ENCODE results near the gene CYB5R3.
"Not testable (repeated sequence)": the region's sequence is repeated elsewhere in the genome, so short reads cannot be mapped to it uniquely, and the experiment has no call there.

The CYB5R3 gene

DNA sequence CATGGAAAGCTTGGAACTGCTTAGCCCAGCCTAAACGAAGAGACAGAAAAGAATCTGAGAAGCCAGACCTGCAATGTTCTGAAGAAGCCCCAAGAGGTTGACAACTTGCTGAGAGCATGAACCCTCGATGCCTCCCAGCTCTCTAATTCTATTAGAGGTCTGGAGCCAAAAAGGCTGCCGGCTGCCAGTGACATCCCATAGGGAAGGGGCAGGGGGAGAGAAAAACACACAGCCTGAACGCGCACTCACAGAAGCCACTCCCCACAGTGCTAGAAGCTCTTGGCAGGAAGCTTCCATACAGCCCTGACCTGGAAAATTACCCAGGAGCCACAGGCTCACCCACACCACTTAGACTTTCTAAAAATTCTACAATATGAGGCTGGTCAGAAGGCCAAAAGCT, 52.9 kb downstream of the CYB5R3 start:
- no peak for DNase-seq

DNA sequence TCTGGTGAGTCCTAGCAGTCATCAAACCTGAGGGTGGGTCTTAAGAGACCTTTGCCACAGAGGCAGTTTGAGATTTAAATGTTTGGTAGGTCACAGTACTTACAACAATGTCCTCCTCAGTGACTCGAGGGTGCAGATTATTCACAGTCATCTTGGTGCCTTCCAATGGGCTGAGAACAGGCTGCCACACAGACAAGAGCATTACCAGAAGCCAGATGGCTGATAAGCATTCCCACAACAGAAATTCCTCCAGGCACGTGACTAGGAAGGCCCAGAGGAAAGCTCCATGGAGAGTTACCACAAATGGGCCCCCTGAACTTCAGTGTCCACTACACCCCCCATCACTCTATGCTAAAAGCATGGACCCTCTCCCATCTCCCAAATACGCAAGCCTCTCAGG, 53.8 kb downstream of the CYB5R3 start:
- no peak for DNase-seq

DNA sequence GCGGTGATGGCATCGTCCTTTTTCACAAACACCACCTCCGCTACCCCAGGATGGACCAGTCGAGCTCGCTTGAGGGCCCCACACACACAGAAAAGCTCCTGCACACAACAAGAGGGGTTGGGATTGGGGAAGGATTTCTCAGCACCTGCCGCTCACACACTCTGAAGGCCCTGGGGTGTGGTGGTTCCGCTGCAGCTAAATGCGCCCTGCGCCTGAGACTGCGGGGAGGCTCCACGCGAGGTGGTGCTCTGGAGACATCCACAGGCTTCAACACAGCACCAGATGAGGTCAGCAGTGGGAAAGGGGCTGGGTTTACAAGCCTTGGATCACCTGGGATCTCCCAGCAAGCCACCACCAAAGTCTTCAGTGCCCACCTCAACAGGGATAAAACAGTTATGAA, 57.2 kb downstream of the CYB5R3 start:
- DNase-seq = no peak

DNA sequence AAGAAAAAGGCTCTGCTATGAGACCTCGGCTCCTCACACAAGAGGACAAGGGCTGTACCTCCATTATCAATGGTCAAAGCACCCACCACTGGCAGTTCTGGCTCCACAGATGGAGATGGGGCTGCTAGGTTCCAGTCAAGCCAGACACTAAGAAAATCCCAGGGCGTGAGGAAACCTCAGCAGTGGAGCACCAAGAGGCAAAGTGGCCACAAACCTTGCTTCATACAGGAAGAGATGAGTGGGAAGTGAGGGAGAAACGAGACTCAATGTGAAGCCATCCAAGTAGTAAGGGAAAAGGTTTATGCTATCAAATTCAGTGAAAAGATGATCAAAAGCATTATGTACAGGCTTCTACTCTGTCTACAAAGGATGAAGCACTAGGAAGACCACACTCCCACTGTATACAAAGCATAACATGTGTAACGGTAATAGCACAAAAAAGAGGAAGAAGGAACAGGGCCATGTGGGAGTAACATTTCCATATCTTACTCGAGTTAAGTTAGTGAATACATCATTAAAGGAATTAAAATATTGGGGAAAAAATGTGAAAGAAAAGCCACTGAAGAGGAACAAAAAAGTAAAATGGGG, 61.5 kb downstream of the CYB5R3 start:
- DNase-seq = no peak

DNA sequence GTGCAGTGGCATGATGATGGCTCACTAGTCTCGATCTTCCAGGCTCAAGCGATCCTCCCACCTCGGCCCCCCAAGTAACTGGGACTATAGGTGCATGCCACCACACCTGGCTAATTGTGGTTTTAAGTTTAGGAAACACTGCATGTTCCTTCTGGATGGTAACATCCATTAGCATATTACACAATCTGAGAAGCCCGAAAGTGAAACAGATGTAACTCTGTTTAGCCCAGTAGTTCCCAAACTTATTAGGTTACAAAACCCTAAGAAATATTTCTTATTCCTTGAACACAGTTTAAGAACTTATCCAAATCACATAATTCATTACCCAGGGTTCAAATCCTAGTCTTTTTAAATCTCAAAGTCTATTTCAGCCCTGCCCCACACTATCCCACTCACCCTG, 62.8 kb downstream of the CYB5R3 start:
- no peak for DNase-seq

DNA sequence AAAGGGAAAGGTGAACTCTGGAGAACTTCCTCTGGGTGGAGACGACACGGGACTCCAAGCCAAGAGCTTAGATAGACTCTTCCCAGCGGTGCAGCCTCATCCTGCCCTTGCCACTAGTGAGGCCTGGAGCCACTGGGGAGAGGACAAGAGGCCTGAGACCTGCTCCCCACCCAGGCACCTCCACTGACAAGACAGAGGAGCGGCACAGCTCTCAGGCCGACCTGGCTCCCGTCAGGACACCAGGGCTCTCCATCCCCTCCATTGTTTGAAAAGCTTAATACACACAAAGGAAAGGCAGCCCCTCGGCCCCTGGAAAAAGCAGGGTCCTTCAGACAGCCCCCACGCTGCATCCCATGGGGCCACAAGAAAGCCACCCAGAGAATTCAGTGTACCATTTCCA, 64.1 kb downstream of the CYB5R3 start:
- no peak for DNase-seq

DNA sequence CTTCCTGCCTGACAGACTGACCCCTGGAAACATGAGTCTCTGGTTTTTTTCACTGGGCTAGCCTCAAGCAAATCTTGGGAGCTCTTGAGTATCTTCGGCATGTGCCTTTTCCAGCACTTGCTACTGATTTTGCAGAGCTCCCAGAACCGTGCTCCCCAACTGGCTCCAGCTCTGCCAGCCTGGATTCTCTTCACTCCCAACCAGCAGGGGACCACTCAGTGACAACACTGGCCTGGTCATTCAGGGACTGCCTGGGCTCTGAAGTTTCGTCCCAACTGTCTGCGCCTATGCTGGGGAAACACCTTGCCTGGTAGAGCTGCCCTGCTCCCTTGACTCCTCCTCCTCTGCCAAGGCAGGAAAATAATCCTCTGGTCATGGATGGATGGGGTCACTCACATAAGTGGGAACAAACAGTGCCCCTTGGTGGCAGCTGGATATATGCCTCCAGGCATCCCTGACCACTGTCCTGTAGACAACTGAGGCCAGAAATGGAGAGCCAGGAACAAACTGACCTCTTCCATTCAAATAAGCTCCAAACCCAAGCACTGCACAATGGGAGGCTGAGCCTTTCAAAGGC, 64.7 kb downstream of the CYB5R3 start:
- no peak for DNase-seq

DNA sequence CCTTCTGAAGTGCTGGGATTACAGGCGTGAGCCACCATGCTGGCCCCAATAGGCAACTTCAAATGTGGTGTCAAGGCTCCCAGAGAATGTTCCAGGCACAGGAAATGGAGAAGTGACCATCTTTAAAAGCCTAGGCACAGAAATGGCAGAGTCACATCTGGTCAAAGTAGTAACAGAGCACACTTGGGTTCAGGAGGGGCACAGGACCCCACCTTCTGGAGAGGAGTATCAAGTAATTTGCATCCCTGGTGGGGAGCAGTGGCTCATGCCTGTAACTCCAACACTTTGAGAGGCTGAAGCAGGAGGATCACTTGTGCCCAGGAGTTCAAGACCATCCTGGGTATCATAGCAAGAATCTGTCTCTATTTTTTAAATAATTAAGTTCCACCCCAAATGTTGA, 66.2 kb downstream of the CYB5R3 start:
- DNase-seq = no peak

DNA sequence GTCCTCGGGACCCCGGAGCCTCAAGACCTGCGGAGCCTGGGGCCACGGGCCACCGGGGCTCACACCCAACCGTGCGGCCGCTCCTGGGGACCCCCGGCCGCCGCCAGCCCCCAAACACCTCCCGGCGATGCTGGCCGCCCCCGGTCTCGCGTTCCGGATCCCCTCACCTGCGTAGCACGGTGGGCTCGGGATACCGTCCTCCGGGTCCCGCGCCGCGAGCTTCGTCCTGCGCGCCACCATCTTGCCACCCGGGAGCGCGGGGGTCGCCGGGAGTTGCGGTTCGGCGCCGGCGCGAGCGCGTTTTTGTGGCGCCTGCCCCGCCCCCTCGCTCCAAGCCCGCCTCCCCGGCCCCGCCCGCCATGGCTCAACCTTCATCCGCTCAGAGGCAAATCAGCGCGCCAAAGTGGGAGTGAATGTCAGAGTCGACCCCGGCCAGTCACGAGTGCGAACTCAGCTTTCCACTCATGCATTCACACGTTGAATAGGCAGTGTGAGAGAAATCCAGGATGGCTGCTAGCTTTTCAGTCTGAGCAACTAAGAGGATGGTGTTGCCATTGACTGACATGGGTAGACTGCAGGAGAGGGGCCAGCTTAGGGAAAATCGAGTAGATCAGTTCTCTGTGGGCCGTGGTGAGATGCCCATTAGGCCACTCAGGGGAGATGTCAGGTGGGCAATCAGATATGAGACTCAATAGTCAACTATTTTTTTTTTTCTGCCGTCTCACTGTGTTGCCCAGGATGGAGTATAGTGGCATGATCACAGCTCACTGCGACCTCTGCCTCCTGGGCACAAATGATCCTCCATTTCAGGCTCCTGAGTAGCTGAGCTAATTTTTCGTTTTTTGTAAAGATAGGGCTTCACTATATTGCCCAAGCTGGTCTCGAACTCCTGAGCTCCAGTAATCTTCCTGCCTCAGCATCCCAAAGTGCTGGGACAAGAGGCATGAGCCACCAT, 67.2 kb downstream of the CYB5R3 start:
- peak; percentile 78 for DNase-seq

DNA sequence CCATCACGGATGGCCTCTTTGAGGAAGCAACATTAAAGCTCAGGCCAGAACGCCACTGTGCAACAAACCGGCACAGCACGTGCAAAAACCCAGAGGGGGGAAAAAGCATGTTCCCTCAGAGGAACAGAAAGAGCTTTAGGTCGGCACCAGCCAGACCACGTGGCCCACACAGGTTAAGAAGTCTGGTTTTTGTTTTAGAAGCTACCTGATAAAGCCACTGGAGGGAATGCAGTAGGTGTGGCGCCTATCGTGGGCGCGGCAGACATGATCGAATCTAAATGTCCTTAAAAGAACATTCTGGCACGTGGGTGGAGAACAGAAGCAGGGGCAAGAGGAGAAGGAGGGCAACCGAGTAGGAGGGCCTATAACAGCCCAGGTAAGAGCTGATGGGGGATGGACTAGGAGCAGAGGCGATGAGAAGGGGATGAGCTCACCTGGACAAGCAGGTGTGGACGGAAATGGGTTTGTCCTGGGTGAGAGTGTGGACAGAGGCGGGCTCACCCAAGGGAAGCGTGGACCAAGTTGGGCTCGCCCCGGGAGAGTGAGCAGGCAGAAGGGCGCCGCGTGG, 67.9 kb downstream of the CYB5R3 start:
- not testable (repeated sequence) for DNase-seq

DNA sequence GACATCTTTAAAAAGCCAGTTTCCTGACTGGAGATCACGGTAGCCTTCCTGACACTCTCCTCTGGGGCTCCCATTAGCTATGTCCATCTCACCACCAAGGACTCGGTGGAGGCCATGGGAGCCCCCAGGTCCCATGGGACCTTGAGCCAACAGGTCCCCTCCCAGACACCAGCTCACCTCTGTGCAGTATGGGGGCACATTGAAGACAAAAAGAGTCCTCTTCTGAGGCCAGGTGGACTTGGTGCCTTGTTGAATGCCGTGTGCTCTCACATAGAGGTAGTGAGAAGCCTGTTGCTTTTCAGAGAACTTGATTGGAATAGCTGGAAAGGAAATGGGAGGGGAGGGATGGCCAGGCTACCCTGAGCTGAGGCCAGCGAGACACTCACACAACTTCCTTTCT, 69.2 kb downstream of the CYB5R3 start:
- DNase-seq = not testable (repeated sequence)

DNA sequence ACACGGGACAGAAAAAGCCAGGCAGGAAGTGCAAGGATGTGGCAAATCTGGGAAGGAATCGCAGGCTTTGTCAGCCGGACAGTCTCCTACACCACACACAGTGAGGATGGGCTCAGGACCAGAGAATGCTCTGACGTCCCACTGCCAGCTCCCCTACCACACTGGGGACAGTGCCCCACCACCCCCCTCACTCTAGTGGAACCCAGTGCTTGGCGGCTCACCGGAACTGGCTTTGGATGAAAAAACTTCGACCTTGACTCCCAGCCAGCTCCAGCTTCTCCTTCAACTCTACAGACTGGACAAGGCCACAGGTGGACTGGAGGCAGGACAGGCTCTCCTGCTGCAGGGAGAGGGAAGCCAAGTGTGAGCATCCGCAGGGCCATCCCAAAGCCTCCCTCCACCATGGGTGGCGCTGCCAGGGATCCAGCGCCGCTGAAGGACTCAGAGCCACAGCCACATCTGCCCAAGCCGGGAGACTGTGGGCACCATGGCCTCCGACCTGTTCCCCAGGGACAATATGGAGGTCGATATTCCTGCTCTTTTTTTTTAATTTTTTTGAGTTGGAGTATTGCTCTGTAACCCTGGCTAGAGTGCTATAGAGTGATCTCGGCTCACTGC, 71.5 kb downstream of the CYB5R3 start:
- no peak for DNase-seq

DNA sequence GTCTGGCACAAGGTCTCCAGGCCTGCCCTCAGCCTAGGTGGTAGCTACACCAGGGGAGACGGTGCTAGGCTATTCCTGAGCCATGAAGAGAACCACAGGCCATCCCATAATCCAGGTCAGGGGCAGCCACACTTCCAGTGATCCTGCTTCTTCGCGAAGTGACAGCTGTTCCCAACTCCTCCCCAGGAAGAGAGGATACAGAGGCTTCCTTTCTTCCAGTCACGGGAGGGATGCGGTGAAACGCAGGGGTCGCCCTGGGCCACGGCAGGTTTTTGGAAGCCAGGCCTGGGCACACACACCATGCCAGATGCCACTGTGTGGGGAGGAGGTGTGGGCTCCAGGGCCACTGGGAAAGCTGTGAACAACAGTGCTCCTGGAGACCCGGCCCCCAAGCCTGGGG, 72.1 kb downstream of the CYB5R3 start:
- not testable (repeated sequence) for DNase-seq

DNA sequence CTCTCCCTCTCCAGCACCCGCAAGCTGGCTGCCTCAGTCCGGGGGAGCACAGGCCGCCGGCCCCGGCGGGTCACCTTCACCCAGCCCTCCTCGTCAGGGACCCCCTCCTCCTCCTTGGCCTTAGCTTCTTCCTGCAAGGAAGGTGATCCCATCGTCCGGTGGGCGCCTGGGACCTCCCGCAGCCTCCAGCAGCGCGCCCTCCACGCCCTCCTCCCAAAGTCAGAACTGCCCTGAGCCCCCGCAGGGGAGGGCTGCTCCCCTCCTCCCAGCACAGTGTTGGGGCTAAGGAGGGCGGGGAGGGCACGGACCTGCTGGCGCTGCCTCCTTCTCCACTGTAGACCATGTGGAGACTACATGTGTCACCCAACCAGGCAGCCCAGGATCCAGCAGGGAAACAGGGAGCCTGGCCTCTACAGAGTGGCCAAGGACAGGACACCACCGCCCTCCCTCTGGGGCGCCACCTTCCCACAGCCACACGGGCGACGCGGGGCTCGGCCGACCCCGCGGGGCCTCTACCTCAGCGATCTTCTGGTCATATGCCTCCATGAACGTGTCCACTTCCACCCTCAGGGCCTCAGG, 73.1 kb downstream of the CYB5R3 start:
- DNase-seq = not testable (repeated sequence)

DNA sequence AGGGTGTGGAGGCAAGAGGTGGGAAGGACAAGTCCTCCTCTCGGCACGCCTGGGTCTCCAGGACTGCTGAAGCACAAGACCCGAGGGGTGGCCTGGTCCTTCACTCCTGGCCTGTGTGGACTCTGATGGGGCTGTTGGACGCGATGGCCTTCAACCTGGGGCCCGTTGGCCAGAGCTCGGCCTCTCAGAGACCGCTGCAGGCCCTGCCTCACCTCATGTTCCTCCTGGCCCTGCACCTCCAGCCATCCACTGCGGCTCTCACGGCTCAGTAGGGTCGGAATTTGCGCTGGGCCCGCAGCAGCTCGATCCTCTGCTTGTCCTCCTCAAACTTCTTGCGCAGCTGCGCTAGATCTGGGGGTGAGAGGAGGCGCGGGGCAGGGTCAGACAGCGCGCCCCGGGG, 74.7 kb downstream of the CYB5R3 start:
- not testable (repeated sequence) for DNase-seq

DNA sequence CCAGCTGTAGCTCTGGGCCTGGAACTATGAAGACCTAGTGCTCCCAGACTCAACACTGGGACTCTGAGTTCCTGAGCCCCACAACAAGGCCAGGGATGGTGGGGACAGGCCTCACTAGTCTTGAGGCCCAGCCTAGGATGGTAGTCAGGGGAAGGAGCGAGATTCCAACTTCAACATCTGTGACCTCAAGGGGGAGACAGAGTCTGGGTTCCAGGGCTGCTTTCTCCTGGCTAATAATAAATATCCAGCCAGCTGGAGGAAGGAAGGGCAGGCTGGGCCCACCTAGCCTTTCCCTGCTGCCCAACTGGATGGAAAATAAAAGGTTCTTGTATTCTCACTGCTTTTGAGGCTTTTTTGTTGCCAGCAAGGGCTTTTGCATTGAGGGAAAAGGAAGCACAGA, 75.1 kb downstream of the CYB5R3 start:
- DNase-seq = not testable (repeated sequence)

DNA sequence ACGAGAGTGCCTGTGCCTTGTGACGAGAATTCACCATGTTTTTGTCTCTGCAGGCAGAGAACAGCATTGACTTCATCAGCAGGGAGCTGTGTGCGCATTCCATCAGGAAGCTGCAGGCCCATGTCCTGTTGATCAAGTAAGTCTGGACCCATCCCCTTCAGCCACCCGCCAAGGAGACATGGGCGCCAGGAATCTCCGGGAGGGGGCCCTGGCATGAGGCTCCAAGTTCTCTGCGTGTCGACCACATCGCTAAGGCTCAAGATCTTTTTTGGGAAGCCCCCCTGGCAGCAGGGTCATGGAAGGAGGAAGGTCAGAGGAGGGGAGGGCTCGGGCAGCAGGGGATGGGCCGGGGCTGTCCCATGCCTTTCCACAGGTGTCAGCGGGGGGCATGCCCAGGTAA, 78.1 kb downstream of the CYB5R3 start:
- not testable (repeated sequence) for DNase-seq

DNA sequence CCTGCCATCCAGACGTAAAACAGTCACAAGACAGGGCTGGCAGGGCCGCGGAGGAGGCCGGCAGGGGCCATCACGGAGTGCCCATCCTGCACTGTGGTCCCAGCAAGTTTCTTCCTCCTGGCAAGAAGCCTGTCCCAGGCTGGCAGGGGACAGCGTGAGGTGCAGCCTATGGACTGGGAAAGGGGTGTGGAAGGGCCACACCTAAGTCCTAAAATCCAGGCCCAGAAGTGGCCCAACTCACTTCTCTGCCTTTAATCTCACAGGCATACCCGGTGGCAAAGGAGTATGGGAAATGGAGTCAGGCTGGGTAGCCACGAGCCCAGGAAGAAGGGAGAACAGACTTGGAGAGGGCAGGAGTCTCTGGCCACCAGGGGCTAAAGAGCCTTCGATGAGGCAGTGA, 78.6 kb downstream of the CYB5R3 start:
- DNase-seq = not testable (repeated sequence)

DNA sequence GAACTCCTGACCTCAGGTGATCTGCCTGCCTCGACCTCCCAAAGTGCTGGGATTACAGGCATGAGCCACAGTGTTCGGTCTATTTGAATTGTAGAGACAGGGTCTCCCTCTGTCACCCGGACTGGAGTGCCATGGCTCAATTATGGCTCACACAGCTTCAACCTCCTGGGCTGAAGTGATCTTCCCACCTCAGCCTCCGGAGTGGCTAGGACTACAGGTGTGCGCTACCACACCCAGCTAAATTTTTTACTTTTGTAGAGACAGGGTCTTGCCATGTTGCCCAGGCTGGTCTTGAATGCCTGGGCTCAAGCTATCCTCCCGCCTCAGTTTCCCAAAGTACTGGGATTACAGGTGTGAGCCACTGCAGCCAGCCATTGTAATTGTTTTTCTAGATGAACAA, 81.2 kb downstream of the CYB5R3 start:
- not testable (repeated sequence) for DNase-seq

Measured in effector CD4-positive, alpha-beta T cell (primary cell).